Left hindlimb (tissue), 1 donor: ENCODE measurements around the gene PIP4K2B.
"Not testable (repeated sequence)": the region's sequence is repeated elsewhere in the genome, so short reads cannot be mapped to it uniquely, and the experiment has no call there.

ENCODE experiments used
- DNase-seq: peaks from one replicate; pipeline ENCODE4 v3.0.0-alpha.2; 2018

The PIP4K2B gene

GRCh38 chr17:38728290-38728831 is 71.0 kb downstream of the PIP4K2B start:
- DNase-seq, result no peak

GRCh38 chr17:38727736-38728135 is 71.6 kb downstream of the PIP4K2B start:
- no peak for DNase-seq

GRCh38 chr17:38726145-38726544 is 73.2 kb downstream of the PIP4K2B start:
- not testable (repeated sequence) for DNase-seq

GRCh38 chr17:38725066-38725465 is 74.3 kb downstream of the PIP4K2B start:
- no peak for DNase-seq

GRCh38 chr17:38724337-38724988 is 74.9 kb downstream of the PIP4K2B start:
- peak; percentile 85 for DNase-seq

GRCh38 chr17:38721802-38722201 is 77.6 kb downstream of the PIP4K2B start:
- no peak for DNase-seq

- DNase-seq, result no peak
Observed at GRCh38 chr17:38720941-38721340, 78.4 kb downstream of the PIP4K2B start.

- no peak for DNase-seq
Observed at GRCh38 chr17:38719943-38720641, 79.3 kb downstream of the PIP4K2B start.

- no peak for DNase-seq
Observed at GRCh38 chr17:38719289-38719942, 79.9 kb downstream of the PIP4K2B start.

GRCh38 chr17:38717139-38717745 is 82.1 kb downstream of the PIP4K2B start:
- no peak for DNase-seq

GRCh38 chr17:38716368-38717005 is 82.9 kb downstream of the PIP4K2B start:
- no peak for DNase-seq
